Uterus (tissue), 4 donors: ENCODE data around the gene ERCC1. TPM values are rescaled to one million over a fixed set of nuclear protein-coding genes. Genes with fewer than 3 reads are reported as not detected.

Experiments
- DNase-seq, 2 donors: peaks; one replicate each; pipeline ENCODE4 v3.0.0-alpha.2; 2019 to 2020
- H3K27ac ChIP-seq, 2 donors: fragments of 200-600 bp; sonication (generic); 1 replicate in 1 of 2; 2 replicates in 1 of 2; pipeline ENCODE4 v1.5.1; 2016 to 2018
- H3K27me3 ChIP-seq, 2 donors: fragments of 200-600 bp; sonication (generic); one replicate each; pipeline ENCODE4 v1.5.1; 2018 to 2019; ENCODE audit warnings: control low read depth in 1 of 2
- H3K36me3 ChIP-seq, 2 donors: fragments of 200-600 bp; sonication (generic); one replicate each; pipeline ENCODE4 v1.5.1; 2019; ENCODE audit warnings: control low read depth in 1 of 2
- H3K4me1 ChIP-seq, 2 donors: fragments of 200-600 bp; sonication (generic); one replicate each; pipeline ENCODE4 v1.5.1; 2018 to 2019; ENCODE audit warnings: control low read depth in 1 of 2
- H3K4me3 ChIP-seq, 2 donors: fragments of 200-600 bp; sonication (generic); 1 replicate in 1 of 2; 2 replicates in 1 of 2; pipeline ENCODE4 v1.5.1; 2018 to 2019; ENCODE audit warnings: mild to moderate bottlenecking in 1 of 2
- H3K9me3 ChIP-seq, 2 donors: fragments of 200-600 bp; sonication (generic); one replicate each; pipeline ENCODE4 v1.5.1; 2019; ENCODE audit warnings: control low read depth in 1 of 2
- CTCF ChIP-seq, 4 experiments: fragments of 200-600 bp in 2 of 4; fragments of 450-650 bp in 2 of 4; sonication (generic) in 2 of 4; IDR thresholded peaks; one replicate each; pipeline ENCODE4 v1.5.1; 2016 to 2019; ENCODE audit warnings: antibody characterized with exemption in 4 of 4, mild to moderate bottlenecking in 2 of 4, moderate library complexity in 1 of 4
- POLR2A ChIP-seq, 2 donors: fragments of 450-650 bp; IDR thresholded peaks; one replicate each; pipeline ENCODE4 v1.6.1; 2016; ENCODE audit warnings: antibody characterized with exemption in 2 of 2, mild to moderate bottlenecking in 1 of 2, moderate library complexity in 1 of 2
- intact Hi-C: fragments of 100-400 bp; cut with DNase I; formaldehyde crosslinking; loops from one replicate; pipeline ENCODE4 v1.15.1; 2023; ENCODE audit warnings: low total_unique reads
- total RNA-seq, 4 donors: library from RNA; depleted of rRNA in 3 of 4; stranded (reverse); fragments of >200 nt in 3 of 4; gene quantifications; one replicate each; pipeline versions ENCODE4 v1.1.0 to v1.2.4, GENCODE V29; 2014 to 2023
- donor health status: DM: yes; HTN: yes; CAD: no.

The ERCC1 gene
- total RNA-seq, 4 donors from 2014 or later, result 37.9 to 130 (median 68.0) TPM

- Histone ChIP-seq H3K4me1 (peaks cover 0 to 3% of the 10 kb centered on the region in 2 donors), H3K9me3 (no peaks in the 10 kb centered on the region), H3K36me3 (no peaks in the 10 kb centered on the region), H3K4me3 (no peak overlapping the region), H3K27me3 (no peaks in the 10 kb centered on the region), H3K27ac (no peak overlapping the region)
- intact Hi-C loops, result no loop called here
- TF ChIP-seq POLR2A (IDR thresholded peaks at IDR 0.05) (no peak), CTCF (IDR thresholded peaks at IDR 0.05) (no peak)
- DNase-seq, result no peak
Observed at GRCh38 chr19:45364696-45365095, 59.0 kb downstream of the ERCC1 start.

- TF ChIP-seq CTCF (IDR thresholded peaks at IDR 0.05), result no peak
- no peak for TF ChIP-seq POLR2A (IDR thresholded peaks at IDR 0.05)
Observed at GRCh38 chr19:45363861-45364459, 59.8 kb downstream of the ERCC1 start.

GRCh38 chr19:45362291-45362690 lies 61.4 kb downstream of the ERCC1 start:
- H3K4me1 ChIP-seq, result no peaks in the 10 kb centered on the region
- H3K27ac ChIP-seq, result no peak overlapping the region
- H3K4me3 ChIP-seq, result no peak overlapping the region
- no peaks in the 10 kb centered on the region for H3K36me3 ChIP-seq
- H3K27me3 ChIP-seq, result no peaks in the 10 kb centered on the region
- intact Hi-C loops, result no loop called here
- no peak for DNase-seq
- H3K9me3 ChIP-seq, result no peaks in the 10 kb centered on the region
- TF ChIP-seq POLR2A (IDR thresholded peaks at IDR 0.05), result no peak

More at GRCh38 chr19:45363861-45364459, 59.8 kb downstream of the ERCC1 start:
- H3K9me3 ChIP-seq, result no peaks in the 10 kb centered on the region
- H3K4me1 ChIP-seq, result no peaks in the 10 kb centered on the region
- H3K27me3 ChIP-seq, result no peaks in the 10 kb centered on the region
- intact Hi-C loops, result no loop called here
- no peak for DNase-seq
- H3K36me3 ChIP-seq, result no peaks in the 10 kb centered on the region
- H3K27ac ChIP-seq, result no peak overlapping the region
- H3K4me3 ChIP-seq, result no peak overlapping the region

GRCh38 chr19:45361608-45362007 lies 62.1 kb downstream of the ERCC1 start:
- intact Hi-C loops, result no loop called here
- TF ChIP-seq POLR2A (IDR thresholded peaks at IDR 0.05), result no peak
- TF ChIP-seq CTCF (IDR thresholded peaks at IDR 0.05), result no peak

GRCh38 chr19:45358213-45358792 lies 65.4 kb downstream of the ERCC1 start:
- no peaks in the 10 kb centered on the region for H3K4me1 ChIP-seq
- no peak for DNase-seq
- no peaks in the 10 kb centered on the region for H3K36me3 ChIP-seq
- TF ChIP-seq CTCF (IDR thresholded peaks at IDR 0.05) (no peak), POLR2A (IDR thresholded peaks at IDR 0.05) (no peak)
- H3K27ac ChIP-seq, result no peak overlapping the region
- no peak overlapping the region for H3K4me3 ChIP-seq
- intact Hi-C loops, result no loop called here
- no peaks in the 10 kb centered on the region for H3K27me3 ChIP-seq
- H3K9me3 ChIP-seq, result no peaks in the 10 kb centered on the region

More at GRCh38 chr19:45361608-45362007, 62.1 kb downstream of the ERCC1 start:
- Histone ChIP-seq H3K4me1 (no peaks in the 10 kb centered on the region), H3K27ac (no peak overlapping the region), H3K9me3 (no peaks in the 10 kb centered on the region), H3K36me3 (no peaks in the 10 kb centered on the region), H3K27me3 (no peaks in the 10 kb centered on the region), H3K4me3 (no peak overlapping the region)
- no peak for DNase-seq
